Astrocyte of the spinal cord (primary cell): ENCODE data around the gene DHX29.

ENCODE experiments used
- DNase-seq: peaks from one replicate; pipeline ENCODE4 v3.0.0; 2011; ENCODE audit warnings: low read depth, low spot score
- H3K4me3 ChIP-seq: 2 replicates; pipeline ENCODE4 v1.5.1; 2011; ENCODE audit warnings: low read depth, mild to moderate bottlenecking, low read length, moderate library complexity
- in situ Hi-C: cut with HindIII; loops from 2 replicates; pipeline ENCODE4 v1.10.0; 2017; ENCODE audit warnings: low sequenced_read_pairs
- TF ChIP-seq, protein P1 (sequence below): IDR thresholded peaks from 2 replicates; pipeline ENCODE4 v1.5.1; 2012; ENCODE audit warnings: low read depth, mild to moderate bottlenecking, low read length, inconsistent platforms

The DHX29 gene

DNA sequence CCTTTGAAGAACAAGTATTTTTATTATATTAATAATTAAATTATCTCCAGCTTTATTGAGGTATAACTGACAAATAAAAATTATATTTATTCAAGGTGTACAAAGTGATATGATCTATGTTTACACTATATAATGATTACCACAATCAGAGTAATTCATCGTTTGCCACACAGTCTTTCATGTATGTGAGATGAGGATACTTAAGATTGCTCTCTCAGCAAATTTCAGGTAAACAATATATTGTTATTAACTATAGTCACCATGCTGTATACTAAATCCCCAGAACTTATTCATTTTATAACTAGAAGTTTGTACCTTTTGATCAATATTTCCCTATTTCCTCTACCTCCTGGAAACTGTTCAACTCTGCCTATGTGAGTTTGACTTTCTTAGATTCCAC lies 57.4 kb downstream of the DHX29 start:
- H3K4me3 ChIP-seq: no peak overlapping the region
- DNase-seq: no peak
- in situ Hi-C loops: no loop called here
- TF ChIP-seq, protein P1, sequence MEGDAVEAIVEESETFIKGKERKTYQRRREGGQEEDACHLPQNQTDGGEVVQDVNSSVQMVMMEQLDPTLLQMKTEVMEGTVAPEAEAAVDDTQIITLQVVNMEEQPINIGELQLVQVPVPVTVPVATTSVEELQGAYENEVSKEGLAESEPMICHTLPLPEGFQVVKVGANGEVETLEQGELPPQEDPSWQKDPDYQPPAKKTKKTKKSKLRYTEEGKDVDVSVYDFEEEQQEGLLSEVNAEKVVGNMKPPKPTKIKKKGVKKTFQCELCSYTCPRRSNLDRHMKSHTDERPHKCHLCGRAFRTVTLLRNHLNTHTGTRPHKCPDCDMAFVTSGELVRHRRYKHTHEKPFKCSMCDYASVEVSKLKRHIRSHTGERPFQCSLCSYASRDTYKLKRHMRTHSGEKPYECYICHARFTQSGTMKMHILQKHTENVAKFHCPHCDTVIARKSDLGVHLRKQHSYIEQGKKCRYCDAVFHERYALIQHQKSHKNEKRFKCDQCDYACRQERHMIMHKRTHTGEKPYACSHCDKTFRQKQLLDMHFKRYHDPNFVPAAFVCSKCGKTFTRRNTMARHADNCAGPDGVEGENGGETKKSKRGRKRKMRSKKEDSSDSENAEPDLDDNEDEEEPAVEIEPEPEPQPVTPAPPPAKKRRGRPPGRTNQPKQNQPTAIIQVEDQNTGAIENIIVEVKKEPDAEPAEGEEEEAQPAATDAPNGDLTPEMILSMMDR: no peak

DNA sequence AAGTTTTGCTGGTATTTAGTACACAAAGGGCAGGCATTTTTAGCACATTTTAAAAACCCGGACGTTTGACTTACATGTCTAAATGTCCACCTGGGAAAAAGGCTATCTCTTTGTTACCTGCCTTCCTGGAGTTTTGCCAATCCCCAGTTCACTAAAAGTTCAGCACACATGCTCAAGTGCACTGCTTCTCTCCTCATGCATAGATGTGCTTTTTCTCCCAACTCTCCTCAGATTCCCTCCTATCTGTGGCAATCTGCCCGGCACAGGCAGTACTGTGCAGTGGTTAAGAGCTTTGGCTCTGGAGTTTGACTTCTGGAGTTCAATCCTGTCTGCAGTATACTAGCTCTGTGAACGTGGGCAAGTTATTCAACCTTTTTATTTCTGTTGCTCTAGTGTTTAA lies 65.7 kb downstream of the DHX29 start:
- in situ Hi-C loops: no loop called here
- no peak for DNase-seq
- TF ChIP-seq, protein P1: no peak
- H3K4me3 ChIP-seq: no peak overlapping the region

DNA sequence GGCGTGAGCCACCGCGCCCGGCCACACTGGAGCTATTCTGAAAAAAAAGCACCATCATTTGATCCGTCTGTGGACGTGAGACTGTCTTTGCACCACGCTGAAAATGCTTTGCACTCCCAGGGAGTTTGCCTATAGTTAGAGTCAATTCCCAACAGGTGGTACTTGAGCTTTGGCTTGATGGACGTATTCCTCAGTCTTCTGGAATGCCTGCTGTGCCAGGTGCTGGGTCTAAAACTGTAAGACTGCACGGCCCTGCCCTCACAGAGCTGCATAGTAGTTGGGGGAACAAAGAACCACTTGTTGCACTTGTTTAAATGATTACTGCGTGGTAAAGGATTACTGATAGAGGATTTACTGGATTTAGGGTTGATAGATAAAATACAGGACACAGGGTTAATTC lies 70.7 kb downstream of the DHX29 start:
- TF ChIP-seq, protein P1: no peak
- DNase-seq: no peak
- no peak overlapping the region for H3K4me3 ChIP-seq
- in situ Hi-C loops: no loop called here

DNA sequence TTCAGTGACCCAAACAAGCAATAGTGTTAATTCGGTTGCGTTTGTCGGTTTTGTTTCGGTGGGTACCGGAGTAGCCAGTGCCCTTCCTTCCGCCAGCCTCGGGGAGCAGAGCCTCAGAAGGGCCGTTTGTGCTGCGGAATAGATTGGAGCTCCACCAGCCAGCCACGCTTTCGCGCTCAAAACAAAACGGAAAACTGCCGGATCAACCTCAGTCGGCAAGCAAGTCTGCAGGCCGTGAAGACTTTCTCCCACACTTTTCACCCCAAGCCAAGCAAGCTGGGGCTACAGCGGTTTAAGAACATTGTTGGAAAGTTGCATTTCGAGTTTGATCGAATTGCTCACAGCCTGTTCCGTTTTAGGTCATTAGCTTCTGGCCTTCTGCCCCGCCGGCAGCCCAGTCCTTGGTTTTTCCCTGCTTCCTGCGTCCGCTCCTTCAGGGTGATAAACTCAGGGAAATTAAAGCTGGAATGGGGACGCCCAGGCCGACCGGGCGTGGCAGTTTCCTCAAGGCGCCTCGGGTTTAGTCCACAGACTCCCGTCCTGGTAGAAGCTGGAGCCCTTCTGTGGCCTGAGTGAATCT lies 73.3 kb downstream of the DHX29 start:
- peak; percentile 38 for DNase-seq
- TF ChIP-seq, protein P1: no peak
- peak overlapping the region; percentile 47 for H3K4me3 ChIP-seq
- in situ Hi-C loops: no loop called here

DNA sequence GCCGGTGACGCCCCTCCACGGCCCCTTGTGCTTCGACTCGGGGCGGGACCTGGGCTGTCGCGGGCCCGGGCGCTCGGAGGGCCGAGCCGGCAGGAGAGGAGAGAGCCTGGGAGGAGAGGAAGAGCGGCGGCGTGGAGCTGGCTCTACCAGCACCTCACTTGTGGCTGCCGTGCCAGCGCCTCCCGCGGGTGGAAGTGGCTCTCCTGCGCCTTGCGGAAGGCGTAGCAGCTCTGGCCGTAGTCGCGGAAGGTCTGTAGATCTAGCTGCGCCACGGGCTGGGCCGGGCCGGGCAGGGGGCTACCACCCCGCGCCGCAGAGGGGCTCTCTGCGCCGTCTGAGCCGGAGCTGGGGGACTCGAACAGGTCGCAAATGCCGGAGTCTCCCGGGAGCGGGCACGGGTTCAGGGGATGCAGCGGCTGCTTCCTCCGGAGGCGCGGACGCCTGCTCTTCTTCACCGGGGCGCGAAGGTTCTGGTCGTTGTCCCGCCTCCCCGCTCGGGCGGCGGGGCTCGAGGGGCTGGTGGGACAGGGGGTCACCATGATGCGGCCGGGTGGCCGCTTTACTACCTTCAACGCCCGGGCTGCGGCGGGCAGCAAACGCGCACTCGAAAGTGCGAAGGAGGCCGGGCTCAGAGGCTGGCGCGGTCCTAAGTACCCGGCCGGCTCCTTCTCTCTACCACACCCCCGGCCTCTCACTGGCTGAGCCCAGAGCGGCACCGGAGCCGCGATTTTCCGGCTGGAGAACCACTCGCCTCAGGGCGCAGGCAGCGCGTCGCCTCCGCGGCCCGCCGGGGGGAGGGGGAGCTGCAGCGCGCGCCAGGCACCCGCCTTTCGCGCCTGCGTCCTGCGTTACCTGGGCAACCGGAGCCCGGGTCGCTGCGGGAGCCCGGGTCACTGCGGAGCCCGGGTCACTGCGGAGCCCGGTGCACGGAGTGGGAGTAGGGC lies 74.2 kb downstream of the DHX29 start, which contains the start of gene CCNO:
CCNO (minus strand) TSS at position 624 of the 944 bp plus-strand sequence; CDS start at position 539, 85 bp downstream.
- in situ Hi-C loops: no loop called here
- peak; percentile 73 for DNase-seq
- TF ChIP-seq, protein P1: peak; percentile 12
- peak within 1 kb of the TSS; percentile 47 for H3K4me3 ChIP-seq

DNA sequence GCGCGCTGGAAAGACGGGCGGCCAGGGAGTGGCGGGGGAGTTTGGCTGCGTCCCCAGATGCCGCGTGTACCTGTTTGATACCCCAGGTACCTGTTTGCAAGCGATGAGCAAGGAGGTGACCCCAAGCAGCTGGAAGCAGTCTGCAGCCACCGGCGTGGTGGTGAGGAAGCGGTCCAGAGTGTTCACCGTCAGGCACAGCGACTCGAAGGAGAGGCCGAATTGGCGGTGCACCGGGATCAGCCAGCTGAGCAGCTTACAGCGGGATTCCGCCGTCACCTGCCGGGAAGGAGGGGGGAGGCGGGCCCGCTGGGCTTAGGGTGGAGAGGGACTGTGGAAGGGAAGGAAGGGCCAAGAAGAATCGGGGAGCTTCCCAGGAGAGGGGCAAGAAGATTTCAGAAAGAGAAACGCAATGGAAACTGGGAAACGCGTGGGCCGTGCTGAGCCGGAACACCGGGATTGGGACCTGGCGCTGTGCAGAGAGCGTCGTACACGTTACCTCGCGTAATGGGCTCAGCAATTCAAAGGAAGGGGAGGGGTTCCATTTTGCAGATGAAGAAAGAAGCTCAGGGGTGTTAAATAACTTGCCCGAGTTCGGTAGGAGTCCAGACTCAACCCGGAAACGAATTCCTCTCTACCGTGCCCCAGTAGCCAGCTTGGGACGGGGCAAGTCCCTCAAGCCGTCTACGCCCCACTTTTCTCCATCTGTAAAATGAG lies 75.1 kb downstream of the DHX29 start:
- peak overlapping the region; percentile 47 for H3K4me3 ChIP-seq
- TF ChIP-seq, protein P1: no peak
- in situ Hi-C loops: no loop called here
- no peak for DNase-seq
